Prostate gland (tissue), 2 donors: ENCODE measurements around the gene FEN1. TPM values are rescaled to one million over a fixed set of nuclear protein-coding genes. Genes with fewer than 3 reads are reported as not detected.
A peak's percentile ranks its signal among the peaks of the same experiment; 100 is the strongest.

Experiments used
- DNase-seq: peaks from one replicate; pipeline ENCODE4 v3.0.0-alpha.2; 2019; ENCODE audit warnings: low spot score
- H3K27ac ChIP-seq, 2 donors: fragments of 200-600 bp; sonication (generic); 2 replicates each; pipeline ENCODE4 v1.5.1; 2017 to 2019
- H3K27me3 ChIP-seq: fragments of 200-600 bp; sonication (generic); replicated peaks from 2 replicates; pipeline ENCODE4 v1.5.1; 2019; ENCODE audit not compliant: insufficient read depth
- H3K36me3 ChIP-seq, 2 donors: fragments of 200-600 bp; sonication (generic); 1 replicate in 1 of 2; 2 replicates in 1 of 2; pipeline versions ENCODE4 v1.5.1 to v1.8.1; 2017 to 2019
- H3K4me1 ChIP-seq: fragments of 200-600 bp; sonication (generic); replicated peaks from 2 replicates; pipeline ENCODE4 v1.5.1; 2019
- H3K4me3 ChIP-seq, 2 donors: fragments of 200-600 bp; sonication (generic); 2 replicates each; pipeline ENCODE4 v1.5.1; 2017 to 2019
- H3K9me3 ChIP-seq: fragments of 200-600 bp; sonication (generic); 2 replicates; pipeline ENCODE4 v1.5.1; 2017
- CTCF ChIP-seq, 4 experiments: fragments of 200-600 bp in 2 of 4; fragments of 450-650 bp in 2 of 4; sonication (generic) in 2 of 4; IDR thresholded peaks; 1 replicate in 3 of 4; 2 replicates in 1 of 4; pipeline ENCODE4 v1.5.1; 2016 to 2019; ENCODE audit warnings: antibody characterized with exemption in 4 of 4, mild to moderate bottlenecking in 2 of 4, moderate library complexity in 2 of 4
- POLR2A ChIP-seq: fragments of 450-650 bp; IDR thresholded peaks from one replicate; pipeline ENCODE4 v1.6.1; 2016; ENCODE audit warnings: antibody characterized with exemption, mild to moderate bottlenecking
- POLR2AphosphoS5 ChIP-seq: sonication (generic); formaldehyde crosslinking; IDR thresholded peaks from one replicate; pipeline ENCODE4 v1.6.1; 2017; ENCODE audit warnings: antibody characterized with exemption
- WGBS: methylation state at CpG from one replicate; pipeline ENCODE4 v1.1.5; 2018; 5-methylcytosine and 5-hydroxymethylcytosine counted together
- intact Hi-C: fragments of 100-400 bp; cut with DNase I; formaldehyde crosslinking; loops from one replicate; pipeline ENCODE4 v1.14.2; 2022
- total RNA-seq, 2 donors: library from RNA; depleted of rRNA; stranded (reverse); fragments of >200 nt; gene quantifications; one replicate each; pipeline ENCODE4 v1.1.0, GENCODE V29; 2016

Gene FEN1
- total RNA-seq, 2 donors from 2014 or later, result 12.8 to 18.4 TPM

GRCh38 chr11:61828379-61828628, 35.6 kb downstream of the FEN1 start:
- Histone ChIP-seq H3K27me3 (no peaks in the 10 kb centered on the region), H3K4me3 (peak overlapping the region; percentile 44 to 71), H3K27ac (peak overlapping the region; percentile 77 to 86), H3K36me3 (no peaks in the 10 kb centered on the region), H3K9me3 (no peaks in the 10 kb centered on the region), H3K4me1 (peaks cover 12% of the 10 kb centered on the region)
- DNase-seq, result no peak
- 0% methylated on average over 16 of the region's 16 CpGs for WGBS
- TF ChIP-seq POLR2AphosphoS5, result no peak
- TF ChIP-seq CTCF (IDR thresholded peaks at IDR 0.05), result no peak
- no peak for TF ChIP-seq POLR2A
- intact Hi-C loops, result no loop called here

DNA sequence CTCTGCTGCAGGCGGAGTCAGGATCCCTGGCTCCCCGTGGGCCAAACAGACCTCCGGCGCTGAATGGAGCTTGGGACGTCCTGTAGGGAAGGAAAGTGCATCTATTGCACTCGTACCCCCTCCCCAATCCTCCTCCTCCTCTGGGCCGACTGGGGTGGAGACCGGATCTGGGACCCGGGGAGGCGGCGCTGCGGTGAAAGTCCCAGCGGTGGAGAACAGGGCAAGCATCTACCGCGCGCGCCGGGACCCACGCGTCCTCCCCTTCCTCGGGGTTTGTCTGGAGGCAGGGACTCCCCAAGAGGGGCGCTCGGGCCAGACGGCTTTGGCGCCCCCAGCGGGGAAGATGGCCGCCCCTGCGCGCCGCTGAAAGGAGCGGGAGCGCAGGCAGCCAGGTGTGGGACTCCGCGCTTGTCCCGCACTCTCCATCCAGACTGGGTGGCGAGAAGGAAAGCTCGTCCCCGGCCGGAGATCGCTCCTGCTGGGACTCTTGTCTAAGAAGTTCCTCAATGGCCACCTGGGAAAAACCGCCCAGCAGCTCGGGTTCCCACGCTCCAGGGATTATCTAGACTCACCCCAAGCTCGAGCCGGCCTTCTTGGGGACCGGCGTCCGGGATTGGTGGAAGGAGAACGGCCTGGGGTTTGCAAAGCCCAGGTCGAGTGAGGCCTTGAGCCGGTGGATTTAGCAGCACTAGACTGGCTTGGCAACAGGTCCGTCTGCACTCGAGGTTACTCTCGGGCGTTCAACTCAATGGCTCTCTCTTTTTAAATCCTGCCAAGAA, 36.1 kb downstream of the FEN1 start:
- WGBS, result 2% methylated on average over 44 of the region's 55 CpGs
- DNase-seq, result peak; percentile 37

GRCh38 chr11:61829806-61830205, 37.1 kb downstream of the FEN1 start:
- DNase-seq, result no peak
- H3K4me1 ChIP-seq, result peaks cover 12% of the 10 kb centered on the region
- H3K27me3 ChIP-seq, result no peaks in the 10 kb centered on the region
- 75% methylated on average over 4 of the region's 4 CpGs for WGBS
- intact Hi-C loops, result no loop called here
- peak overlapping the region; percentile 77 to 86 for H3K27ac ChIP-seq
- H3K9me3 ChIP-seq, result no peaks in the 10 kb centered on the region
- peak overlapping the region in 1 of 2 donors; percentile 71 for H3K4me3 ChIP-seq
- TF ChIP-seq CTCF (IDR thresholded peaks at IDR 0.05), result no peak
- TF ChIP-seq POLR2A, result no peak
- no peak for TF ChIP-seq POLR2AphosphoS5
- no peaks in the 10 kb centered on the region for H3K36me3 ChIP-seq

More for the DNA sequence above, 36.1 kb downstream of the FEN1 start:
- Histone ChIP-seq H3K9me3 (no peaks in the 10 kb centered on the region), H3K4me1 (peaks cover 12% of the 10 kb centered on the region), H3K36me3 (no peaks in the 10 kb centered on the region), H3K27me3 (no peaks in the 10 kb centered on the region), H3K4me3 (peak overlapping the region; percentile 44 to 71), H3K27ac (peak overlapping the region; percentile 77 to 86)
- intact Hi-C loops, result no loop called here
- no peak for TF ChIP-seq POLR2A
- TF ChIP-seq POLR2AphosphoS5, result no peak
- peak in 3 of 4 experiments; percentile 18 to 36 (median 20) for TF ChIP-seq CTCF (IDR thresholded peaks at IDR 0.05)

DNA sequence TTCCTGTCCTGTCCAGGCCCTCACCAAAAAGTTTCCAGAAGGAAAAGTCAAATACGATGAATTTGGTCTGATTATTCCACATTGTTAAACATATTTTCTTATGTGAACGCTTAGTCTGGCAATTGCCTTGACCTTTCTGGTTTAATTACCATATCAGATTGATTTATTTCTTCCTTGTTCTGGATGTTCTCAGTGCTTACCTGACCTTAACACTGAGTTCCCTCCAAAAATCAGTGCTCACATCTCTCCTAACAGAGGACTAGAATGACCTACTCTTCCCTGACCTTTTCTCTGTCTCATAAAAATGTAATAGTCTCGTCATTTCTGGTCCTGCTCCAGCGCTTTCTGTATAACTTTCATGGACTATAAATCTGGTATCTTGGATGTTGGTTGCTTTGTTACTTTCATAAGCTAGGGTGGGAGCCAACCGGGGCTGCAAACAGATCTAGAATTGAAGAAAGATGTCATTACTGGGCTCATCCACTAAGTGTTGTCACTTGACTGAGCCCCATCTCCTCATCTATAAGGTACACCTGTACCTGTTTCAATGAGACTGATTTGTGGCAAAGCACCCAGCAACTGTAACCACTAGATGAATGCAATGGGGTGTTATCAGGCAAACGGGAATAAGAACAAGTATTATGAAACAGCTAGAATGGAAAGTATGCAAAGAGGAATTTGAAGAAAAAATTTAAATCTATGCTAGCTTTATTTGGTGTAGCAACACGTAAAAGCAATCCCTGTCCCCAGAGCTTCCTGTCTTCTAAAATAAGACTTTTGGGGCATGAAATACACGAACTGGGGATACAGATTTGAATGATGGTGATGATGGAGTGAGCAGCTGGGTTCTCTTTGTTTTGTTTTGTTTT, 37.8 kb downstream of the FEN1 start:
- Histone ChIP-seq H3K9me3 (no peaks in the 10 kb centered on the region), H3K4me1 (peaks cover 12% of the 10 kb centered on the region), H3K4me3 (peak overlapping the region in 1 of 2 donors; percentile 71), H3K36me3 (no peaks in the 10 kb centered on the region), H3K27ac (peak overlapping the region; percentile 77 to 86), H3K27me3 (no peaks in the 10 kb centered on the region)
- no peak for TF ChIP-seq CTCF (IDR thresholded peaks at IDR 0.05)
- peak; percentile 71 for TF ChIP-seq POLR2AphosphoS5
- intact Hi-C loops, result no loop called here
- WGBS, result 14% methylated on average over 8 of the region's 8 CpGs
- DNase-seq, result peak; percentile 40
